Measurements from ENCODE around the gene PRKAG2.

Gene PRKAG2

DNA sequence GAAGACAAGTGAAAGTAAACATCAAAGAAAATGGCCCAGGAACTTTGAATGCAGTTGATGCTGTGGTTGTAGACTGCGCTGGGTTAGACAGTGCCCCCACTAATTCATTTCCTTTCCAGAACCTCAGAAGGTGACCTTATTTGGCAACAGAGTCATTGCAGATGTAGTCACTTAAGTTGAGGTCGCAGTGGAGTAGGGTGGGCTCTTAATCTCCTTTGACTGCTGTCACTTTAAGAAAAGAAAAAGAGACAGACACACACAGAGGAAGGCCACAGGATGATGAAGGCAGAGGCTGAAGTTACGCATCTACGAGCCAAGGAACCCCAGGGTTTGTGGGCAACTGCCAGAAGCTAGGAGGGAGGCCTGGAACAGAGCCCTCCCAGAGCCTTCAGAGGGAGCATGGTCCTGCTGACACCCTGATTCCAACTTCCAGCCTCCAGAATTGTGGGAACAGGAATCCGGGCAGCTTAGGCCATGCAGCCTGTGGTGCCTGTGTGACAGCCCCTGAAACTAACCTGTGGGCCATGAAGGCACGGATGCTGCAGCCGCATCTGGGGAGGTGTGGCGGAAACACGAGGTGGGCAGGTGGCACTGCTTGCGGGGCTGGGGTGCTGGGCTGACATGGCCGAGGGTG is 107.6 kb downstream of the PRKAG2 start:
- TF ChIP-seq, protein P1, sequence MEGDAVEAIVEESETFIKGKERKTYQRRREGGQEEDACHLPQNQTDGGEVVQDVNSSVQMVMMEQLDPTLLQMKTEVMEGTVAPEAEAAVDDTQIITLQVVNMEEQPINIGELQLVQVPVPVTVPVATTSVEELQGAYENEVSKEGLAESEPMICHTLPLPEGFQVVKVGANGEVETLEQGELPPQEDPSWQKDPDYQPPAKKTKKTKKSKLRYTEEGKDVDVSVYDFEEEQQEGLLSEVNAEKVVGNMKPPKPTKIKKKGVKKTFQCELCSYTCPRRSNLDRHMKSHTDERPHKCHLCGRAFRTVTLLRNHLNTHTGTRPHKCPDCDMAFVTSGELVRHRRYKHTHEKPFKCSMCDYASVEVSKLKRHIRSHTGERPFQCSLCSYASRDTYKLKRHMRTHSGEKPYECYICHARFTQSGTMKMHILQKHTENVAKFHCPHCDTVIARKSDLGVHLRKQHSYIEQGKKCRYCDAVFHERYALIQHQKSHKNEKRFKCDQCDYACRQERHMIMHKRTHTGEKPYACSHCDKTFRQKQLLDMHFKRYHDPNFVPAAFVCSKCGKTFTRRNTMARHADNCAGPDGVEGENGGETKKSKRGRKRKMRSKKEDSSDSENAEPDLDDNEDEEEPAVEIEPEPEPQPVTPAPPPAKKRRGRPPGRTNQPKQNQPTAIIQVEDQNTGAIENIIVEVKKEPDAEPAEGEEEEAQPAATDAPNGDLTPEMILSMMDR (IDR thresholded peaks at IDR 0.05): no peak

DNA sequence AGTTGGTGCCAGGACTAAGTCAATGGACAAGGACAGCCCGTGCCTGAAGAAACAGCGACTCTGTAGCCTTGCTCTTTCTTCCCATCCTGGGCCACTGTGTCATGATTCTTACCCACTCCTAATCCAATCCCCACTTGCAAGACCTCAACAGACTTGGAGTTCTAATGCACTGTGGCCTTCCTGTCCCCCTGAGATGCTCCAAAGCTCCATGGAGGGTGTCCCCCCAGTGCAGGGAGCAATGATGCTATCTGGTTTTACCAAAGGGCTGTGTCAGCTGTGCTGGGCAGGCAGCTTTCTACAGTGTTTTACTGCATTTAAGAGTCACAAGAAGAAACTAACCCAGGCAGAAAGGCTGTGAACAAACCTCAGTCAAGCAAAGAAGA is 108.1 kb downstream of the PRKAG2 start:
- TF ChIP-seq, protein P1 (IDR thresholded peaks at IDR 0.05): no peak

DNA sequence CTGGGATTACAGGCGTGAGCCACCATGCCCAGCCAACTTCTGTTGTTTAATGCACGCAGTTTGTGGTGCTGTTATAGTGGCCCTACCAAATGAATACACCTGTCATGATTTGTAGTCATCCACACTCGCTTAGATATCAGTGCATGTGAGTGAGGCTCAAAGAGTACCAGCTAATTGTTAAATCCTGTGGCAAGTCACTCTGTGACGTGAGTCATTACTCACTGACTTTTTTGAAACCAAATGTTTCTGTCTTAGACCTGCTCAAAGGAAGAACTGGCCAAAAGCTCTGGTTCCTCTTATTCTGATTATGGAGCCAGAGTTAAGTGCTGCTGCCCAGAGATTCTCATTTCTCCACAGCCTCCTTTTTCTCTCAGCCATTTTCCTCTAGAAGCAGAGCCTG is 109.4 kb downstream of the PRKAG2 start:
- TF ChIP-seq, protein P1 (IDR thresholded peaks at IDR 0.05): no peak

DNA sequence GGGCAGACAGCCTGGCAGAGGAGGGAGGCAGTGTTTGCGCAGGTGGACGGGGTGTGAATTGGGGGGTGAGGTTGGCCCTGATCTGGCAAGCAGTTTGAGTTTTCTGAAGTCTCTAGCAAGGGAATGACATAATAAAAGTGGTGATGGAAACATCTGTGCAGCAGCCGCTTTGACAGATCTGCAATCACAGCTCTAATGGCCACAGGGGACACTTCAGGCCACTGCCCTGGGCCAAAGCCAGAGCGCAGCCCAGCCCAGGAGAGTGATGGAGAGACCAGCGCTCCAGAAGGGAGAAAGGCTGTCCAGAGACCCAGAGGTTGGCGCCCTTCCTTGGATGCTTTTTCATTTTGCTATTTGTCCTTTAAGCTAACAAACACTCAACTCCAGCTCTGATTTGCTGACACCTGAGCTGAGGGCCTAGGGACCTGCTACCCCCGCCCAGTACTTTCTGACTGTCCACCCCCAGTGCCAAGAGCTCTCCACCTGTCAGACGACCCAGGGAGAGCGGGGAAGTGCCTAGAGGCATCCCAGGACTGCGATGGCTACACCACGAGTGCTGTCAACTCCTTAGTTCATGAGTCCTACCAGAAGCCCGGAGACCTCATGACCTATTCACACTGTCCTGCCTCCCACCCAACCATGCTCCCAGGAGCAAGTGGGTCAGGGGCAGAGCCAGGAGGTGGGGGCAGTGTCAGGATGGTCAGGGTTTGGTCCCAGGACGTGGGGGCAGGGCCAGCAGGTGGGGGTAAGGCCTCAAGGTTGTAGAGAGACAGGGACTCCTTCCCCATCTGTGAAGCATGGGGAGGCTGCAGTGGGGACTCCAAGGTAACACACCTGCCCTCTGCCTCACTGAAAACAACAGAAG is 112.6 kb downstream of the PRKAG2 start:
- TF ChIP-seq, protein P1 (IDR thresholded peaks at IDR 0.05): no peak

DNA sequence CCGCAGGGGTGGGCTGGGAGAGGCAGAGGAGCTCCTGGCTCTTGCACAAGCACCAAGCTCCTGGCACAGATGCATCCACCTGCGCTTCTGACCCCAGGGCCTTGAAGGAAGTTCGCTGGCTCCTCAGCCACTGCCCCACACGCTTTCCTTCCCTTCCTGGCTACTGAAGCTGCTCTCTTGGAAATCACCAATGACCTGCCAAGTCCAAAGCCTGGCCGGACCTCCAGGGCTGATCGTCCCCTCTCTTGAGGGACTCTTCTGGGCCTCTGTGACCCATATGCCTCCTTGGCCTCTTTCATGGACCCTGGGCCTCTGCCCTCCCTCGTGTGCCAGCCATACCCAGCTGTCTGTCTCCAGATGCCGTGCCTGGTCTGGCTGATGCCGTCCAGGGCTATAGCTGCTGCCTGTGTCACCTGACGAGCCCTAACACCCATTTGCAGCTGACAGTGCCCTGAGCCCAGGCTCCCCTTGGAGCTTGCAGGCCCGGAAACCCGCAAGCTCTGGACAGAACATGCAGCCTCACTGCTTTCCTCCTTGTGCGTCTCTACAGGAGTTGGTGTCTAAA is 113.4 kb downstream of the PRKAG2 start:
- TF ChIP-seq, protein P1 (IDR thresholded peaks at IDR 0.05): no peak

DNA sequence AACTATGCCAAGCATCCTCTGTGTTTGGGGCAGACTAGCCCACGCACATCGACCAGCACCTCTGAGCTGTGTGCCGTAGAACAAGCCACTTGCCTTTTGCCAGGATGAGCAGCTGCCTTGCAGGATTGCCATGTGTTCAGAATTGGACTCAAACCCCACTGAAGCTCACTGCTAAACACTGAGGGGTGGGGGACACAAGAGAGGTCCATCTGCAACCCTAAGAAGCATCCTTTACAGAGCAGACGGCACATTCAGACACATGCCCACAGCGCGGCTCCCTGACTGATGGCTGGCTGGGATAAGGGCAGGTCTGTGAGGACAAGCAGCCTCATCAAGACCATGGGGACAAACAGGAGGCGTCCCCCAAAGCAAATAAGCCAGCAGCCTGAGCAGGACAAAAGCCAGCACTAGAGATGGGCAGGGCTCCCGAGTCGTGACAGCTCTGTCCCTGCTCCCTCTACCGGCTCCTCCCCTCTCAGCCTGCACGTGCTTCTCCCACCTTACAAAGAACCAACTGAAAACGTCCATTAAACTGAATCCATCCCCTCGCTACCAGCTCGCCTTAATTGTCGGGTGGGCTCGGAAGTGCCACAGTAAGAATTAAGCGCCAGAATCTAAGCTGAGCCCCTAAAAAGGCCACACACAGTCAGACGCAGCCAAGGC is 114.2 kb downstream of the PRKAG2 start:
- TF ChIP-seq, protein P1 (IDR thresholded peaks at IDR 0.05): no peak

DNA sequence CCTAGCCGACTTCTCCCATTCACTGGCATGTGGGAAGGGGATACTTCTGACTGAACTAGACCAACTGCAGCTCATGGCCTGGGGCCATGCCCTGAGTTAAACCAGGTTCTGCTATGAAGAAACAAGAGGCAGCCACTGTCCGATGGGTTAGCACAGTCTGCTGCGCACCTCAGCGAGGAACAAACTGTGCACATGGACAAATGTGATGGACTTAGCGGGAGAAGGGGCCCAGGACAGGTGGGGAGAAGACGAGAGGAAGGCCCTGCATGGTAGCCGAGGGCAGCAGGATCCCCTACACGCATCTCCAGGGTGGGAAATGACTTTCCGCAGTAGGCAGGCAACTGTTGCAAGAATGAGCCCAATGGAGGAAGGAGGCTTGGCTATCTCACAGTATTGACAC is 115.0 kb downstream of the PRKAG2 start:
- TF ChIP-seq, protein P1 (IDR thresholded peaks at IDR 0.05): no peak

Data from LNCAP (cell line).